T1000 (cell line): ENCODE data around the gene PARD3.
"Not testable (repeated sequence)": the region's sequence is repeated elsewhere in the genome, so short reads cannot be mapped to it uniquely, and the experiment has no call there.

ENCODE experiments used
- DNase-seq: peaks from one replicate; lab custom pipeline; 2025; ENCODE audit warnings: mixed read lengths; lab: John Stamatoyannopoulos, UW

The PARD3 gene

DNA sequence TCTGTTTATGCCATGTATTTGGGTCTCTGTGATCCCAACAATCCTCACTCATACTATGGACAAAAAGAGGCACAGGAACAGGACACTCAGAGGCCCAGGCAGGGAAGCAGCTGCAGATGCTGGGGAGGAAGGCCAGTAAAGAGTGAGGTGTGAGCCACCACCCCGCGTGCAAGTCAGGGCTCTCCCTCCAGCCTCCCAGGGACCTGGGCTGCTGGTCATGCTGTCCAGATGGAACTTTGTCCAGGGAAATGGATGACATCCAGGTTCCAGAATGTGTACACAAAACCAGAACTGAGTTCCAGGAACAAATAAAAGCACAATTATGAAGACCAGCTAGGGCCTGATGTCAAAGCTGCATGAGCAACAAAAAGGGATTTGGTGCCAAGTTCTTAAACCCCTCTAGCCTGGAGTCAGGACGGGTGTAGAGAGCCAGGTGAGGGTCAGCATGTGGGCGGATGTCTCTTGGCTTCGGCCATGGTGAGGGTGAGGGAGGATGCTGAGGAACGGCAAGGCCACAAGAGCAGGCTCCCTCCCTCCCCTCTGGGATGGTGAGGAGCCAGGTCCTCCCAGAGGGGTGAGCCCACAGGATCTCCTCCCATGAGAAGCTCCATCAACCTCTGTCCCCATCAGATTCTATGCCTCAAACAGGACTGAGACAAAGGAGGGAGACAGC is 739.7 kb downstream of the PARD3 start:
- no peak for DNase-seq

DNA sequence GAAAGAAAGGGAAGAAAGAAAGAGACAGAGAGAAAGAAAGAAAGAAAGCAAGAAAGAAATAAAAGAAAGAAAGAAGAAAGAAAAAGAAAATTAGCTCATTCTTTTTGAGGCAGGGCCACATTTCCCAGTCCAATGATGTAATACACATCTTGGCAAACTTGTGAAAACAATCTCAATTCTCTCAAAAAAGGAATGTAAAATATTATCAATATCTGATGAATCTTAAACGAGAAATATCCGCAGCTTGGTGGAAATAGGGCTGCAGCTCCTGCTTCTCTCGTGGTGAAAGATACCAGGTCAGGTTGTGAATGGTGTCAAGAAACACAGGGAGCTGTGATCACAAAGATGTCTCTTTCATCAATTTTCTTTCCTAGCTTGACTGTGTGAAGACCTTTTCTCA is 741.0 kb downstream of the PARD3 start:
- DNase-seq: no peak

DNA sequence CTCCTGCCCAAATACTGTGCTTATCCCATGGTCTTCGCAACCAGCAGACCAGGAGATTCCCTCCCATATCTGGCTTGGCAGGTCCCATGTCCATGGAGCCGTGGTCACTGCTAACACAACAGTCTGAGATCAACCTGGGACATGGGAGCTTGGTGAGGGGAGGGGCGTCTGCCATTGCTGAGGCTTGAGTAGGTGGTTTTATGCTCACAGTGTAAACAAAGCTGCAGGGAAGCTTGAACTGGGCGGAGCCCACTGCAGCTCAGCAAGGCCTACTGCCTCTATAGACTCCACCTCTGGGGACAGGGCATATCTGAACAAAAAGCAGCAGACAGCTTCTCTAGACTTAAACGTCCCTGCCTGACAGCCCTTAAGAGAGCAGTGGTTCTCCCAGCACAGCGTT is 747.4 kb downstream of the PARD3 start:
- DNase-seq: not testable (repeated sequence)

- no peak for DNase-seq
Observed at GRCh38 chr10:34063592-34063991, 751.5 kb downstream of the PARD3 start.

DNA sequence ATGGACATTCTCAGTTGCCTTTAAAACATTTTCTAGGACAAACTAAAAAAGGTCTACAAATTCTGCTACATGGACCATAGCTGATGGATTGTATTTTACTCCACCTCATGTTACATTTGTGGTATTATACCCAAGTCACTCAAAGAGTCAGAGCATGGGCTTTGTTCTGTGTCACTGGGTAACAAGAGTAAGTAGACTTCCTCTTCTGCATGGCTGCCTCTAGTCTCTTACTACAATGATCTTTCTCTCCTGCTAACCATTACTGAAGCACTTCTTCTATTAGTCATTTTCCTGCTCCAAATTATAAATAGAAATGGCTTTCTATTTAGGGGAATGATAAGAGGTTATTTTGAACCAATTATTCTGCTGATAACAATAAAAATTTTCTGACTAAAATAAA is 753.3 kb downstream of the PARD3 start:
- DNase-seq: no peak
